ENCODE results near the gene BEND3. TPM values are rescaled to one million over a fixed set of nuclear protein-coding genes. Genes with fewer than 3 reads are reported as not detected.
A peak's percentile ranks its signal among the peaks of the same experiment; 100 is the strongest.

BEND3 gene
- total RNA-seq, 1 experiment from 2014 or later, result 70.2 TPM

GRCh38 chr6:107110200-107110599 lies 5.1 kb downstream of the BEND3 start:
- H2BK15ac ChIP-seq (ENCODE audit: low read depth, low read length), result no peak overlapping the region
- peaks cover 41 to 46% of the 10 kb centered on the region in 2 experiments for H3K4me1 Mint-ChIP-seq
- no peak overlapping the region for H3T11ph ChIP-seq (ENCODE audit: low read length)
- no peak overlapping the region for H3K4me2 ChIP-seq (ENCODE audit: insufficient read depth, insufficient read length, low read length)
- no peak for DNase-seq
- peaks cover 13% of the 10 kb centered on the region for H3K4me1 ChIP-seq (ENCODE audit: insufficient read depth, low read length)
- H3K27me3 Mint-ChIP-seq (ENCODE audit: low read depth), result no peaks in the 10 kb centered on the region
- no peak overlapping the region for H3K56ac ChIP-seq (ENCODE audit: insufficient read length, low read depth, low read length)
- peaks cover 5% of the 10 kb centered on the region for H3K79me1 ChIP-seq (ENCODE audit: insufficient read depth, low read depth, low read length, poor library complexity, severe bottlenecking)
- peaks cover 7% of the 10 kb centered on the region; the same call in 1 of the 2 replicates for H3K79me2 ChIP-seq (ENCODE audit: insufficient read depth, low read length)
- no peak overlapping the region for H2AK5ac ChIP-seq (ENCODE audit: insufficient read length, low read length)
- no peak overlapping the region for H4K5ac ChIP-seq (ENCODE audit: insufficient read length, low read depth, low read length)
- H3K18ac ChIP-seq (ENCODE audit: insufficient read length, low read depth, low read length), result no peak overlapping the region
- no peak overlapping the region for H3K27ac ChIP-seq (ENCODE audit: insufficient read length, low read depth, low read length)
- TF ChIP-seq, protein P1, sequence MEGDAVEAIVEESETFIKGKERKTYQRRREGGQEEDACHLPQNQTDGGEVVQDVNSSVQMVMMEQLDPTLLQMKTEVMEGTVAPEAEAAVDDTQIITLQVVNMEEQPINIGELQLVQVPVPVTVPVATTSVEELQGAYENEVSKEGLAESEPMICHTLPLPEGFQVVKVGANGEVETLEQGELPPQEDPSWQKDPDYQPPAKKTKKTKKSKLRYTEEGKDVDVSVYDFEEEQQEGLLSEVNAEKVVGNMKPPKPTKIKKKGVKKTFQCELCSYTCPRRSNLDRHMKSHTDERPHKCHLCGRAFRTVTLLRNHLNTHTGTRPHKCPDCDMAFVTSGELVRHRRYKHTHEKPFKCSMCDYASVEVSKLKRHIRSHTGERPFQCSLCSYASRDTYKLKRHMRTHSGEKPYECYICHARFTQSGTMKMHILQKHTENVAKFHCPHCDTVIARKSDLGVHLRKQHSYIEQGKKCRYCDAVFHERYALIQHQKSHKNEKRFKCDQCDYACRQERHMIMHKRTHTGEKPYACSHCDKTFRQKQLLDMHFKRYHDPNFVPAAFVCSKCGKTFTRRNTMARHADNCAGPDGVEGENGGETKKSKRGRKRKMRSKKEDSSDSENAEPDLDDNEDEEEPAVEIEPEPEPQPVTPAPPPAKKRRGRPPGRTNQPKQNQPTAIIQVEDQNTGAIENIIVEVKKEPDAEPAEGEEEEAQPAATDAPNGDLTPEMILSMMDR (conservative IDR thresholded peaks at IDR 0.05), result no peak
- no peak overlapping the region for H3K4me3 Mint-ChIP-seq
- H2BK5ac ChIP-seq (ENCODE audit: insufficient read length, low read length), result no peak overlapping the region
- no peaks in the 10 kb centered on the region for H3K9me3 ChIP-seq (ENCODE audit: control insufficient read depth, low read depth, low read length)
- H3K36me3 Mint-ChIP-seq (ENCODE audit: insufficient read depth in 1 of 3, low read depth in 3 of 3), result peaks cover 3 to 33% (median 30%) of the 10 kb centered on the region in 3 experiments; a peak in 6 of 7 replicates
- no peak overlapping the region for H2BK12ac ChIP-seq (ENCODE audit: insufficient read length, low read depth, low read length)
- H3K27me3 ChIP-seq (ENCODE audit: insufficient read depth, low read length), result no peaks in the 10 kb centered on the region
- no peak overlapping the region for H3K9ac ChIP-seq (ENCODE audit: extremely low read depth, insufficient read length, low read length)
- H3K23me2 ChIP-seq (ENCODE audit: insufficient read length, low read depth, low read length, poor library complexity, severe bottlenecking), result no peaks in the 10 kb centered on the region
- no peak overlapping the region for H2AFZ ChIP-seq (ENCODE audit: low read length)
- WGBS (ENCODE audit: extremely low coverage, insufficient read length, low lambda C conversion rate), result no CpG with 5 or more reads among the region's 1 CpG
- no peak overlapping the region for H3K4ac ChIP-seq (ENCODE audit: low read depth, low read length)
- H4K20me1 ChIP-seq (ENCODE audit: control insufficient read depth, insufficient read depth, insufficient read length), result no peaks in the 10 kb centered on the region
- no peak overlapping the region for H4K91ac ChIP-seq (ENCODE audit: insufficient read length, low read depth, low read length)
- H3K9me3 Mint-ChIP-seq, result no peaks in the 10 kb centered on the region
- no peak overlapping the region for H3K23ac ChIP-seq (ENCODE audit: insufficient read length, low read depth, low read length)
- no peak overlapping the region for H3K14ac ChIP-seq (ENCODE audit: insufficient read depth, low read length)
- H2BK120ac ChIP-seq (ENCODE audit: low read depth, low read length, poor library complexity, severe bottlenecking), result no peak overlapping the region
- no peak overlapping the region for H2BK20ac ChIP-seq (ENCODE audit: low read depth, low read length, poor library complexity, severe bottlenecking)
- peak overlapping the region in 2 of 3 experiments; percentile 12 to 80; a peak in 4 of 7 replicates for H3K27ac Mint-ChIP-seq
- H4K8ac ChIP-seq (replicated peaks; ENCODE audit: insufficient read length, low read depth, low read length), result no peak overlapping the region

All from H9 (cell line).